Stomach (tissue), 4 donors: ENCODE measurements around the gene SPC25.

Experiments used
- CTCF ChIP-seq, 7 experiments: fragments of 450-650 bp in 4 of 7; fragments of 200-600 bp in 3 of 7; sonication (generic) in 3 of 7; IDR thresholded peaks; one replicate each; pipeline ENCODE4 v1.5.1; 2016 to 2019; ENCODE audit warnings: antibody characterized with exemption in 7 of 7, control low read depth in 2 of 7, mild to moderate bottlenecking in 1 of 7
- POLR2AphosphoS5 ChIP-seq, 3 donors: sonication (generic); formaldehyde crosslinking; IDR thresholded peaks; one replicate each; pipeline ENCODE4 v1.6.1; 2016; ENCODE audit warnings: antibody characterized with exemption in 3 of 3

GRCh38 chr2:168912466-168912865 lies 22.2 kb upstream of the SPC25 start:
- TF ChIP-seq POLR2AphosphoS5 (IDR thresholded peaks at IDR 0.05) (no peak), CTCF (IDR thresholded peaks at IDR 0.05) (no peak)
